ENCODE data around the gene KLHL6. TPM values are rescaled to one million over a fixed set of nuclear protein-coding genes. Genes with fewer than 3 reads are reported as not detected.

Gene KLHL6
- total RNA-seq, 4 donors from 2014 or later = 0.67 to 2.7 (median 1.0) TPM

GRCh38 chr3:183490211-183490601 lies 65.3 kb downstream of the KLHL6 start:
- H3K36me3 ChIP-seq = no peaks in the 10 kb centered on the region
- H3K9me3 ChIP-seq = no peaks in the 10 kb centered on the region
- H3K4me3 ChIP-seq (replicated peaks in 1 of 3) = no peak overlapping the region
- 48 to 65% methylated on average over 9 of the region's 9 CpGs for WGBS, 2 donors
- peaks cover 4 to 5% of the 10 kb centered on the region in 2 donors for H3K4me1 ChIP-seq
- DNase-seq = no peak
- TF ChIP-seq CTCF (IDR thresholded peaks at IDR 0.05) = no peak
- TF ChIP-seq POLR2A (IDR thresholded peaks at IDR 0.05) = no peak
- H3K27ac ChIP-seq = no peak overlapping the region
- no peaks in the 10 kb centered on the region for H3K27me3 ChIP-seq
- intact Hi-C loops (cut with DNase I) = no loop called here

DNA sequence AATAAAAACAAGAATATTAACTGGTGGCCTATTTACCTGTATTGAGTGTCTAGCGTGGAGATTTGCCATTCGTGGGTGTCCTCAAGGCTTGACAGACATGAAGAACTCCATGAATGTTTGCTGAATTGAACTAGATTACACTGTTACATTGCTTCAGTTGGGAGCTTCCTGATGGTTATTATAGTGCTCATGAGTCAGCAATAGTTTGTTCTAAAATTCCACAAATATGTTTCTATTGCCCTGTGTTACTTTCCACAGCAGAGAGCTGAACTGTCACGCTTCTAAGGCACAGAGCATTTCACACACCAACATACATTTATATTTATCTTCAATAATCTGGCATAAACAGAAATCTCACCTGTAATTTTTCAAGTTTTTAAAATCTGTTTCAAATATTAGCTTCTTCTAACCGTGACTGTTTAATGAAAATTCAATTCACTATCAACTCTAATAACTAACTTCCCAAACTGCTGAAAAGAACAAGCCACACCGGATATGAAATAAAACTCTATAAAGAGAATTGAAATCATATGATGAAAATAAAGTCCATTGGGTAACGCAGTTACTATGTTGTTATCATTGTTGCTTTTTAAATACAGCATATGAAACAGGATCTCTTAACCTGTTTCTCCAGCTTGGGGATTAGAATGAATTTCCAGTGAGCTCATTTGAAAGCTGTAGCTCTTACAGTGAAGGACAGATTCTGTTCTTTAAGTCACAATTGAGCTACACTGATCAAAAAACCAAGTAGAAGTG lies 65.9 kb downstream of the KLHL6 start:
- intact Hi-C loops (cut with DNase I) = no loop called here
- no peak for TF ChIP-seq CTCF (IDR thresholded peaks at IDR 0.05)
- TF ChIP-seq POLR2A (IDR thresholded peaks at IDR 0.05) = no peak
- Histone ChIP-seq H3K4me1 (peaks cover 4 to 5% of the 10 kb centered on the region in 2 donors), H3K36me3 (no peaks in the 10 kb centered on the region), H3K27ac (no peak overlapping the region), H3K9me3 (no peaks in the 10 kb centered on the region), H3K27me3 (no peaks in the 10 kb centered on the region), H3K4me3 (replicated peaks in 1 of 3) (no peak overlapping the region)
- no peak for DNase-seq
- 72 to 83% methylated on average over 6 of the region's 6 CpGs for WGBS, 2 donors

- Histone ChIP-seq H3K27ac (no peak overlapping the region), H3K4me3 (replicated peaks in 1 of 3) (no peak overlapping the region), H3K27me3 (no peaks in the 10 kb centered on the region), H3K9me3 (no peaks in the 10 kb centered on the region), H3K4me1 (peaks cover 4 to 5% of the 10 kb centered on the region in 2 donors), H3K36me3 (no peaks in the 10 kb centered on the region)
- DNase-seq = no peak
- intact Hi-C loops (cut with DNase I) = no loop called here
- TF ChIP-seq CTCF (IDR thresholded peaks at IDR 0.05) (no peak), POLR2A (IDR thresholded peaks at IDR 0.05) (no peak)
- WGBS, 2 donors = 92 to 97% methylated on average over 3 of the region's 3 CpGs
These were observed 67.2 kb downstream of the KLHL6 start for GRCh38 chr3:183488343-183488742.

- 90 to 91% methylated on average over 6 of the region's 6 CpGs for WGBS, 2 donors
- Histone ChIP-seq H3K27me3 (no peaks in the 10 kb centered on the region), H3K4me3 (replicated peaks in 1 of 3) (no peak overlapping the region), H3K36me3 (no peaks in the 10 kb centered on the region), H3K9me3 (no peaks in the 10 kb centered on the region), H3K27ac (no peak overlapping the region), H3K4me1 (peaks cover 4 to 5% of the 10 kb centered on the region in 2 donors)
- TF ChIP-seq CTCF (IDR thresholded peaks at IDR 0.05) (no peak), POLR2A (IDR thresholded peaks at IDR 0.05) (no peak)
- intact Hi-C loops (cut with DNase I) = no loop called here
- DNase-seq = no peak
These were observed 67.6 kb downstream of the KLHL6 start for GRCh38 chr3:183487896-183488295.

DNA sequence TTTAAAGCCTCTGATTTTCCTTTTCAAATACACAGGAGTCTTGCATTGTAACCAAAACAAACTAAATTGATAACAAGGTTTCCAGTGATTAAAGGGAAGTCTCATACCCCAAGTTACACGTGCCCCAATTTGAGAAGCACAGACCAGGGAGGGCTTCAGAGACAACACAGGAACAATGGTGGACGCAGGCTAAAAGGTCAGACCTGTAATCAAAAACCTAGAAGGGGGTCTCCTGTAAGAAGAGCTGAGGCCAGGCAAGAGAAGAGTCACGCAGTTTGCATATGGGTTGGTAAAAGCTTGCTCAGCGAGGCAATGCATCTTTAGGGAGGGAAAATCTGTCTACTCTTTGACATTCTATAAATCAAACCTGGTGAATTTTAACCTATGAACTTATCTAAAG lies 68.5 kb downstream of the KLHL6 start:
- WGBS, 2 donors = 82 to 92% methylated on average over 3 to 4 of the region's 4 CpGs
- TF ChIP-seq CTCF (IDR thresholded peaks at IDR 0.05) (no peak), POLR2A (IDR thresholded peaks at IDR 0.05) (no peak)
- no peaks in the 10 kb centered on the region for H3K27me3 ChIP-seq

More for the DNA sequence above, 68.5 kb downstream of the KLHL6 start:
- peaks cover 4 to 5% of the 10 kb centered on the region in 2 donors for H3K4me1 ChIP-seq
- no peak overlapping the region for H3K27ac ChIP-seq
- DNase-seq = no peak
- no peak overlapping the region for H3K4me3 ChIP-seq (replicated peaks in 1 of 3)
- H3K9me3 ChIP-seq = no peaks in the 10 kb centered on the region
- no peaks in the 10 kb centered on the region for H3K36me3 ChIP-seq
- intact Hi-C loops (cut with DNase I) = no loop called here

Data from thyroid gland (tissue), 4 donors.